Left ventricle myocardium superior (tissue), 1 donor: ENCODE data around the gene RSPH9. TPM values are rescaled to one million over a fixed set of nuclear protein-coding genes. Genes with fewer than 3 reads are reported as not detected.

Source experiments
- ATAC-seq: fragments of 200-7000 bp; cut with Tn5 transposase; one replicate; pipeline ENCODE4 v1.9.1; 2020; ENCODE audit warnings: mild to moderate bottlenecking, moderate library complexity
- DNase-seq: peaks from one replicate; pipeline ENCODE4 v3.0.0-alpha.2; 2020
- intact Hi-C: fragments of 100-400 bp; cut with micrococcal nuclease; formaldehyde crosslinking; loops from one replicate; pipeline ENCODE4 v1.11.0; 2022
- total RNA-seq: library from RNA; stranded (reverse); fragmentation: NEBNext Ultra II Directional; extraction: Animal tissue kit (Norgen Biotek cat#: 25700); gene quantifications from one replicate; pipeline ENCODE4 v1.2.1, GENCODE V29; 2021
- donor health status: DM: no; HTN: yes; CAD: no; lungs with severe emphysema.

The RSPH9 gene
- total RNA-seq, 1 donor from 2014 or later: 0.15 TPM

DNA sequence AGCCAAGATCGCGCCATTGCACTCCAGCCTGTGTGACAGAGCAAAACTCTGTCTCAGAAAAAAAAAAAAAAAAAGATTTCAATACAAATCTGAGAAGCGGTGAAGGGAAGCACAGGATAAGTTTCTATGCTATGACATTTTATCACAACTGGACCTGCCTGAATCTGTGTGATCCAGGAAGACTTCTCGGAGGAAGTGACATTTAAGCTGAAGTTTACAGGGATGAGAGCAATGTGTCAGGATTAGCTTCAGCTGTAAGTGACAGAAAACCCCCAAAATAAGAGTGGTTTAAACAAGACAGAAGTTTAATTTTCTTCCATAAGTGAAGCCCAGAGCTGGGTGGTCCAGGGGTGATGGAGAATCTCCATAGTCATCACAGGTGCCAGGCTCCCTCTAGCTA, 76.2 kb downstream of the RSPH9 start:
- ATAC-seq (no peak), DNase-seq (no peak)
- intact Hi-C loops: loop anchor here (10.0 kb wide), 1 partner anchor 94 kb away; no protein-coding TSS in a partner anchor

Other genes with a start within 250 kb of the RSPH9 start
- 11.5 TPM for gene ABCC10, start 217.5 kb upstream of the RSPH9 start, total RNA-seq
- 1.2 TPM for gene DLK2, start 189.5 kb upstream of the RSPH9 start, total RNA-seq
- gene TJAP1, start 167.5 kb upstream of the RSPH9 start, total RNA-seq: 23.2 TPM
- 1.0 TPM for gene LRRC73, start 134.7 kb upstream of the RSPH9 start, total RNA-seq
- gene YIPF3, start 128.1 kb upstream of the RSPH9 start, total RNA-seq: 63.0 TPM
- 16.9 TPM for gene POLR1C, start 127.9 kb upstream of the RSPH9 start, total RNA-seq
- gene XPO5, start 69.0 kb upstream of the RSPH9 start, total RNA-seq: 13.1 TPM
- 8.7 TPM for gene POLH, start 68.9 kb upstream of the RSPH9 start, total RNA-seq
- 23.6 TPM for gene GTPBP2, start 15.8 kb upstream of the RSPH9 start, total RNA-seq
- gene MAD2L1BP, start 9.2 kb upstream of the RSPH9 start, total RNA-seq: 28.3 TPM
- 46.0 TPM for gene MRPS18A, start 42.8 kb downstream of the RSPH9 start, total RNA-seq
- 261 TPM for gene VEGFA, start 125.2 kb downstream of the RSPH9 start, total RNA-seq